Thymus (tissue), 2 donors: ENCODE measurements around the gene TTC7B. TPM values are rescaled to one million over a fixed set of nuclear protein-coding genes. Genes with fewer than 3 reads are reported as not detected.

ENCODE experiments used
- polyA plus RNA-seq: library from polyadenylated mRNA; stranded (reverse); fragments of 200-250 nt; gene quantifications from one replicate; pipeline ENCODE4 v1.2.3, GENCODE V29; 2013
- total RNA-seq: library from RNA; stranded (reverse); fragments of 120-200 nt; gene quantifications from one replicate; pipeline ENCODE4 v1.2.4, GENCODE V29; 2013
- donor health status: healthy.

TTC7B gene
- total and polyA plus RNA-seq, 2 donors: 3.2 to 5.6 TPM

Other genes with a start within 250 kb of the TTC7B start
- 5.1 TPM for gene RPS6KA5, start 244.2 kb upstream of the TTC7B start, total RNA-seq
- gene RPS6KA5, start 244.2 kb upstream of the TTC7B start, polyA plus RNA-seq: 4.0 TPM